GM21526 (cell line): ENCODE measurements around the gene SLC6A12.

Source experiments
- ATAC-seq: cut with Tn5 transposase; IDR thresholded peaks from one replicate; pipeline ENCODE4 v1.9.1; 2021; ENCODE audit warnings: moderate library complexity; ENCODE audit not compliant: unreplicated experiment, low FRiP score

The SLC6A12 gene

DNA sequence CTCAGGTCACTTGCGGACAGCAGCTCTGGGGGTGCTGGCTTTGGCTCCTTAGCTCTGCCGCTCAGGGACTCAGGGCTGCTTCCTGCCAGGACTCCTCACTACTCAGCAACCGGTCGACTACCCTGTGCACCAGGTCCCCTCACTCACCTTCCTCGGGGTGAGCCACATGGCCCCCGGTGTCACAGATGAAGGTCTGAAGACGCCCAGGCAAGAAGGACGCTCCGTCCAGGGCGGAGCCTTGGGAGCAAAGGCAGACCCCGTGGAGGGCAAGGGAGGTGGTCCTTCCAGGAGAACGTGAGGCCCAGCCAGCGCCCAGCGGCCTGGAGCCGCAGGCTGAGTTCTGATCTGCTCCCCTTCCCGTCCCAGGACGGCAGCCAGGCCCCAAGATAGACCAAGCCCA is 32.0 kb downstream of the SLC6A12 start:
- ATAC-seq, result no peak

DNA sequence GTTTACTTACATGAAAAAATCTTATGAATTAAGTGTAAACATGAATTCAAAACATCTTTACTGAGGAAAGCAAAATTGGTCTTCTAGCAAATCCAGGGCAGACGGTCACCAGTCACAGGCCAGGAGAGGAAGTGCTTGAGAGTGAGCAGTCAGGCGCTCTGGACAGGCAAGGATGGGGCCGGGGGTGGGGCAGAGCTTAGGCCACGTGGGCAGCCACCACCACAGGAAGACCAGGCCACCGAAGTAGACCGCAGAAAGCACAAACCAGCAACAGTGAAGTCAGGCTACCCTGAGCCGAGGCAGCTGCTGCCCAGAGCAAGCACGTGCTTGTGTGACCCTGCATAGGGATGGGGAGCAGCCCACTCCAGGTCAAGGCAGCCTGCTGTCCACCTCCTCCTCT is 33.5 kb downstream of the SLC6A12 start:
- ATAC-seq, result no peak

DNA sequence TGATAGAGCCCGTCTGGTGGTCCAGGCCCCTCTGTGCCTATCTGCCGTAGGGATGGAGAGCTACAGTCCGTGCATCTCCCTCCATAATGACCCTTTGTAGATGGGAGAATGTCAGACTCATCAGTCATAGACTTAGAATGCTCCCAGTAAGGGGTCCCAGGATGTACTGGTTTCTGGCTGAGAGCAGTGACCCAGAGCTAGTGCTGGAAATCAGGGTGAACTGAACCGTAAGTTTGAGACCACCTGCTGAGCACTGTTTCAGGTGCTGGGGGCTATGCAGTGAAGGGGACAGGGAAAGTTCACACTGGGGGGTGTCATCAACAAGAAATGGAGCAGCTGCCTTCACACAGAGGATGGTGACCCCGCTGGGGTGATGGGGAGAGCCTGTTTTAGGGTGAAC is 34.1 kb downstream of the SLC6A12 start:
- ATAC-seq, result no peak

DNA sequence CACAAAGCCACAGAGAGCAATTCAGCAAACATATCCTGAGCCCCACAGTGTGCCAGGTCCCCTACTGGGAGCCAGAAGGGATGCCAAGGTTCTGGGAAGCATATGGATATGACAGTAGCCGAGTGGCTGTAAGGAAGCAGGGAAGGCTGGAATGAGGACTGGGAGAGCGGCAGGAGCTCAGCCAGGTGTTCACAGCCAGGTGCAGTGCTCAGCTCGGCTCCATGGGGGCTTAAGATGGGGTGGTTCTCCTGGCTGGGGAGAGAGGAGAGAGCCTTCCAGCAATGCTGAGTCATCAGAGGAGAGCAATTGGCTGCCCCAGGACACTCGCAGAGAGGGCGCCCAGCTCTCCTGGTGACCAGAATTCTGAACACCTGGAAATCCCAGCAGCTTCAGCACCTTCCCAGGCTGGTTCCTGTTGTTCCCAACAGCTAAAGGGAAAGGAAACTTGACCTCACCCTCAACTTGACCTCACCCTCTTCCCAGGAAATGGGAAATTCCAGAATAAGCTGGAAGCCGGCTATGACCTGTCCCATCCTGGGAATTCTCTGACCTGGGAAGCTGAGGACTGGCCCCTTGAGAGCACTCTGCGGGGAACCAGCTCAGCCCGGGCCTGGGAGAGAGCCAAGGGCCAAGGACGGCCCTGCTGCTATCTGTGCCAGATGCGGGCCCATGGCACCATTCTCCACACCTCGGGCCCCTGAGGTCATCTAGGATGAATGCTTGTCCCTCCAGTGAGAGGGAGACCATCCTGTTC is 34.6 kb downstream of the SLC6A12 start:
- ATAC-seq, result no peak

DNA sequence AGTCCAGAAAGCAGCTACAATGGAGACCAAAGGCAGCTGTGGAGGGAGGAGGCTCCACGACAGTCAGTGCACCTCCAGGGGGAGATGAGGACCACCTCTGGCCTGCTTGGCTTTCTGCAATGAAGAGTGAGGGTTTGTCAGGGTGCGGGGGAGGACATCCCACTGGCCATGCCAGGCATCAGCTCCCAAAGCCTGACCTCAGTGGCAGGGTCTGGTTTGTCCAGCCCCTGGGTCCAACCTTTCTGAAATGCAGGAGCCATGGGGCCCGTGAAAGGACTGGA is 35.2 kb downstream of the SLC6A12 start:
- no peak for ATAC-seq

DNA sequence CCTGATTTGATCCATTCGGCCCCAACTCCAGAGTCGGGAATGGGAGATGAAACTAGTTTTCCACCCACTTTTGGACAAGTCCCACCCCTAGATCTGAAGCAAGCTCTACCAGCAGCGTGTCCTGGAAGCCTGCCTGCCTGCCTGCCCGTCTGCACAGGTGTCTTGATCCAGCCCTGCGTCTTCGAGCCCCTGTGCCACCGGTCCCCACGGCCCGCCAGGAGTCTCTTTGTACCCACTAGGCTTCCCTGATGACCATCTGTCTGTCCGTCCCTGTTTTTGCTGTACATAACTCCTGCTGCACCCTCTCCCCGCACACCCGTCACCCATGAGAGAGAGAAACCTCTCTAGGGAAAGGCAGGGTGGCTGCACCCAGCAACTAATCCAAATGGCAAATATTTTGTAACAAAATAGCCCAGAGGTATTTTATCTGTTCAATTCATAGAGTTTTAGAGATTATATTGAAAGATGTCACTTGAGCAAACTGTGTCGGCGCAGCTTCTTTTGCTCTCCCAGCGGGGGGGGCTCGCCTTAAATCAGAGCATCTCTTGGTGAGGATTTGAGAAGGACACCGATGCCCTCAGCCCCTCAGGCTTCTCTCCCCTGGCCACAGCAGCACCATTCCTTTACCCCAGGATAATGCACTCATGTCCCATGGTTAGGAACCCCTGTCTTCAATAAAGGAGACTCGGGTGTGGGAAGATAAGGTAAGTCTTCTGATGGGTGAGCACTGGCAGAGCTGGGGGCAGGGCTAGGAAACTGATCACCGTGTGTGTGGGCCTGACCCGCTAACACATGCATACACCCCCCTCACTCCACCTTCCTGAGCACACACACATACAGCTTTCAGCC is 35.8 kb downstream of the SLC6A12 start:
- ATAC-seq, result no peak

DNA sequence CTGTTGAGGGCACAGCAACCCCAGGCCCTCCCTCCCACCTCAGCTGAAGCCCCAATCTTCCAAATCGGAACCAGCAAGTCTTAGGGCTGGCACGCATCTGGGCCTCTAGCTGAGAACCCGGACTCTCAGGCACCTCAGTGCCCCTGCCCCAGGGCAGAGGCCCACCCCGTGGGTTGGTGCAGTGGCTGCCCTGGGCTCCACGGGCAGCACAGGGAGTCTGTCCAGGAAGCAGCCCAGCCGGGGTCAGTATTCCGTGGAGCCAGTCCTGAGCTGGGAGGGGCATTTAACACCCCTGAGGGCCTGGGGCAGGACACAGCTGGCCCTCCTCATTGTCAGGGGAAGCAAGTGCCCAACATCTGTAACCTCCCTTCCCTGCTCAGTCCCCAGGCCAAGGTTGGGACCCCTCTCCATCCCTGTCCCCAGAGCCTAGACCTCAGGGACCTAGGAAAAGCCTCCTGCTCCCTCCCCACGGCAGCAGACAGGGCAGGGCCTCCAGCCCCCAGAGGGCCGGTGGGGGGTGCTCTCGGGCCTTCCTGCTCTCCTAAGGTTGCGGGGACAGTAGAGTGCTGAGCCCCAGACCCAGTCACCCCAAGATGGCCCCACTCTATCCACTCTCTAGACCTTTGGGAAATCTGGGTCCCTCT is 36.5 kb downstream of the SLC6A12 start:
- no peak for ATAC-seq

DNA sequence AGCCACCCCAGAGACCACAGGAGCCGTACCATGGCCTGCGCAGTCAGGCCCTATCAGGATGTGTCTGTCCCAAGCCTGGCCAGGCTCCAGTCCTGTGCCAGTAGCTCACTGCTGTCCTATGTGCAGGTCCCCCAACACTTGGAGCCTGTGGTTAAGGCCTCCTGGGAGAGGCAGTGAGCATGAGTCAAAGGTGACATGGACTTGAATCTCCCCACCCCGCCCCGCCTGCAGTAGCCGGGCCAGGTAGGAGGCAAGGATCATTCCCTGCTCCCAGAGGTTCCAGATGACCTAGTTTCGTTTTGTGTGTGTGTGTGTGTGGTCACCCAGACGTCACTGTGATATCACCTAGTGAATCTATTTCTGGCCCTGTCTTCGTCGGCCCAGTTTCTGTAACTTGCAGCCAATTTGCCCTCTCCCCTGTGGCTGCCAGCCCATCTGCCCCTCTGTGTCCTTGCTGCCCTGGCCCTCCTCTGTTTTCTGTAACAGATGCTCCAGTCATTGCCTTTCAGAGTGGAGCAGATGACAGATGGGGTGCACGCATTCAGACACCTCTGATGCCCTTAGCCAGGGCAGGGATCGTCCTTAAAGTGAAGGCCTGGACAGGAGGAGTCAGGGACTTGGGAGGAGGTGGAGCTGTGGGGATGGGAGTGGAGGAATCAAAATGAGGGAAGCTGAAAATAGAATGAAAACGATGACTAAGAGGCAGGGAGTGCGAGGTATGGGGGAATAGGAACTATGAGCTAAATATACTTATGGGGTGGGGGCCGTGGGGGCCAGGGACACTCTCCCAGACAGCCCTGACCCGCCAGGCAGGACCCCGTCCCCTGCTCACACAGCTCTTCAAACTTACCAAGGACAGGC is 37.4 kb downstream of the SLC6A12 start:
- no peak for ATAC-seq

DNA sequence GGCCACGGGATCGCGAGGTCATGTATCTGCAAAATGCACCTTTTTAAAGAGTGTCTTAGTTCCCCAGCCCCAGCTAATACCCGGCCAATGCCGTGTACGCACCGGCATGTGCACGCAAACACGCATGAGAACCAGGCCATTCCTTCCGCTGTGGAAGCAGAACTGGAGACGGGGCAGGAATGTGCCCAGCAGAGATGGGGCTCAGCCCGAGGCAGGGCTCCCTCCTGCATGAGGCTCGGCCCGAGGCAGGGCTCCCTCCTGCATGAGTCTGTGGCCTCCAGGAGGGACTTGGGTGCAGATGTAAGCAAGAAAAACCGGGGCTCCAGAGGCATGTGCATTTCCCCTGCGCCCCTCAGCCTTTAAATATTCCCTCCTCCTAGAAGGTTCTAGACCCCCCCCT is 38.2 kb downstream of the SLC6A12 start:
- no peak for ATAC-seq

DNA sequence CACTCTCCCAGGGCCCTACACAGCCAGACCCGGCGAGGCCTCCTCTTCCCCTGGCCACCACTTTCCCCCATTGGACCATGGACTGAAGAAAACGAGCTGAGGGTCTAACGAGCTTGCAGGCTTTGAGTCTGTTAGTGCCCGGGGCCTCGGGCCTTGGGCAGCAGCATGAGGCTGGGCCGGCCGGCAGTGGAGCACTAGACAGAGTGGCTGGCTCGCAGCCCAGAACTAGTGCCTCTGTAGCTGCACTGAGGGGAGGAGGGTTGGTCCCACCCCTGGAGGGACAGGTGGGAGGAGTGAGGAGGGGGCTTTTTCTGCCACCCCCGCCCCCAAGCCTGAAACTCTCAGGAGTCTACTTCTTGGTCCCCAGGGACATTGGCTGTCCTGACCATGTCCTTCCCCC is 38.7 kb downstream of the SLC6A12 start:
- ATAC-seq, result no peak

DNA sequence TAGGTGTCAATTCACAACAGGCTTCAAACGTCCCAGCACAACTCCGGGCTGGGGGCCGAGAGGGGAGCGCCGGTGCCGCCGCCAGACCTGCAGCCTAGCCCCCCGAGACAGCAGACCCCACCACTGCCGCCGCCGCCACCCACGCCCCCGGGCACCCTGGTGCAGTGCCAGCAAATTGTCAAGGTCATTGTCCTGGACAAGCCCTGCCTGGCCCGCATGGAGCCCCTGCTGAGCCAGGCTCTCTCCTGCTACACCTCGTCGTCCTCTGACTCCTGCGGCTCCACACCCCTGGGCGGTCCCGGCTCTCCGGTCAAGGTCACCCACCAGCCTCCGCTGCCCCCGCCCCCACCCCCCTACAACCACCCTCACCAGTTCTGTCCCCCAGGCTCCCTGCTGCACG is 39.4 kb downstream of the SLC6A12 start:
- ATAC-seq, result no peak

DNA sequence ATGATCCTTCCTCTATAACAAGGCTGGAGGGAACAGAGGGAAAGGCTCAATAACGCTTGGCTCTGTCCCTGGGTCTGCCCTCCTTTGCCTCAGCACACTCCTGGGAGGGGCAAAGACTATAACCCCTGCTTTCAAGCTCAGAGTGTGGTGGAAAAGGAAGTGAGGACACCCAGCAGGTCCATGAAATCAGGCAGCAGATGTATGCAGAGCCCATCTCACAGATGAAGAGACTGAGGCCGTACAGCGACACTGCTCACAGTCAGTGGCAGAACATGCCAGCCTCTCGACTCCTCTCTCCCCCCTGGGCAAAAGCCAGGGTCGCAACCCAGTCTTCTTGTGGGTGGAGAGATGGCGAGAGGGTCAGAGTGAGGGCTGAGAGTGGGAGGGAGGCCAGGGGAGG is 39.8 kb downstream of the SLC6A12 start:
- ATAC-seq, result no peak

DNA sequence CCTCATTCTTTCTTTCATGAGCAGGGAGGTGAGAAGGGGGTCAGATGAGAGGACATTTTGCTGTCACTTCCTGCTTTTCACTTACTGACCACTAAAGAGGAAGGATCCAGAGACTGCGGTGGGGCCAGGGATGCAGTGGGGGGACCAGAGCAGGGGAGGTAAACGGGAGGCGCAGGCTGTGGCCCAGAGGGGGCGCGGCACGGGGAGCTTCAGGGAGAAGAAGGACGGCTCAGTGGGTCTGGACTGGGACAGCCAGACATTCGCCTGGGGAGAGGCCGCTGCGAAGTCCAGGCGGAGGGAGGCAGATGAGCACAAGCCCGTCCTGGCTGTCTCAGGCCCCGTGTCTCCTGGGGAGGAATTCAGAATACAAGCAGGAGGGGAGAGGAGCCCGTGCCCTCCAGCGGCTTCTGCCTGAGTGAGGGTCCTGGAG is 41.2 kb downstream of the SLC6A12 start:
- ATAC-seq, result no peak

DNA sequence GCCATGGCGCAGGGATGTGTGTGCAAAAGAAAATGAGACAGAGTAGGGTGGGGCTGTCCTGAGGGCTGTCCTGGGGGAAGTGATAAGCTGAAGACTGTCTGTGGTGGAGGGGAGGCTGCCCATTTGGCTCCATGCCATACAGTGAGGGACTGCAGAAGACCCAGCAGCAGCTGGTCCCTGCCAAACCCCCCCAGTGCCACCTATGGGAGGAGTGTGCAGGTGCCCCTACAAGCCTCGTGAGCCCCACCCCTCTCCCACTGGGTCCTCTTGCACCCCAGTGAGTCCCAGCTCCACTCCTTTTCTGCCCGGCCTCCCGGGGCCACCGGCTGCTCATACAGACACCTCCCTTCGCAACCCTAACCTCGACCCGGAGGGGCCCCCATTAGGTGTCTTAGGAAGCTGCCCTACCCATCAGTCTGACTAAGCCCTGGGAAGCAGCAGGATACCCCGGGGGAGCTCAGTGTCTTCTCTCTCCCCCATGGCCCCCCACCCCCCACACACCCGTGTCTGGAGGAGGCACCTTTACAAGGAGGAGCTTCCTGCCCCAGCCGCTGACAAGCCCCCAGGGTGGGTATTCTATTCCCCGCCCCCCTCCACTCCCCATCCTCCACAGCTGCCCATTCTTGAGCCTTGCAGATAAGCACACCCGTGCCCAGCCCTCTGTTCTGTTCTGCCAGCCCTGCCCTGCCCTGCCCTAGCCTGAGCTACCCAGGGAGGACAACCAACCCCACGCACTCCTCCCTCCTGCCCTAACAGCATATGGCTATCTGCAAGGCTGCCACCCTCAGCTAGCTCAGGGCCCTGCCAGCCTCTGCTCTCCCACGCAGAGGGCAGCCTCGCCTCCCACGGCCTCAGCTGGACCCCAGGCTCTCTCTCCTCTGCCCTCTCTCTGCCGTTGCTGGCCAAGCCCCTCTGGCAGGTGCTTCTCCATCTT is 41.9 kb downstream of the SLC6A12 start:
- no peak for ATAC-seq

DNA sequence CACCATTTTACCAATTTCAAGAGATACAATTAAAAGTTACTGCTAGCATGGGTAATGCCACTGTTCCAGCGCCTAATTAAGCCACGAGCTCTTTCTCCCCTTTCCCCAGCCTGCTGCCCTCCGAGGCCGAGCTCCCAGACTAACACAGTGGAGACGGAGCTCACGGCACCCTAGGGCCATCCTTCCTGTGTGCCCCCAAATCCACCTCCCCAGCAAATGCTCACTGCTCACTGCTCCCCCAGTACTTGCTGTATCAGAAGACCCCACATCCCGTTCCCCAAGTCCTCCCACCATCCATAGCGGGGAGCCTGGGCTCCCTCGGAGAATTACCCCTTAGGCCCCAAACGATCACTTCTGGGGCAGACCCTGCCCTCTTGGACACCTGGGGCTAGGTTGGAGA is 42.7 kb downstream of the SLC6A12 start:
- no peak for ATAC-seq

DNA sequence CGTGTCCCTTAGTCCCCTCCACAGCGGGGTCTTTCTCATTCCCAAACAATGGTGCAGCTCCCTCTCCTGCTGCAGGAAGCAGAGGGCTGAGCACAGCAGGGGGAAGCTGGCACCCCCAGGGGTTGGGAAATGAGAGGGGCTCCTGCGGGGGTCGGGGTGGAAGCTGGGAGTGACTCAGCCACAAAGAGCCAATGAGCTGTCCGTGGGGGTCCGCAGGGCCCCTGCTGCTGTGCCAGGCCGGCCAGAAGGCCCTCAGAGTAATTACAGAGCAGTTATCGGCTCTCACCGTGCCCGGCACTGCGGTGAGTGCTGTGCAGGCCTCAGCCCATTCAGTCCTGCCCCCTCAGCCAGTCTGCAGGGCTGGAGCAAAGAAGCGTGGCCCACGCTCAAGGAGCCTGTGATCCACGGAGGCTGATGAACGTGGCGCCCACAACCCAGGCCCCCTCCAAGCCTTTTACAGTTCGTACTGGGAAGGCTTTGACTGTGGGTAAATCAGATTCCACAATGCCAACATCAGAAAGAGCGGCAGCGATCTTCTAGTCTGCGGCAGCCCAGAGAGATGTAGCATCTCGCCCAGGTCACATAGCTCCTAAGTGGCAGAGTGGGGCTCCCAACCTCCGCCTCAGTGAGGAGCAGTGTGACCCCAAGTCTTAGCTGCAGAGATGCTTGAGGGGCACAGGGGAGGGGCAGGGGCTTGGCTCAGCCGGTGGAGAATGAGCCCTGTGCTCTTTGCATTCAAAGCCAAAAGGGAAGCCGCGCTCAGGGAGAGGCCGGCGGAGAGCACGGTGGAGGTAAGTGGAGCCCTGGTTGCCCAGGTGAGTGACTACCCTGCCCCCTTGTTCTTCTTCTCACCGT is 43.4 kb downstream of the SLC6A12 start:
- ATAC-seq, result no peak

DNA sequence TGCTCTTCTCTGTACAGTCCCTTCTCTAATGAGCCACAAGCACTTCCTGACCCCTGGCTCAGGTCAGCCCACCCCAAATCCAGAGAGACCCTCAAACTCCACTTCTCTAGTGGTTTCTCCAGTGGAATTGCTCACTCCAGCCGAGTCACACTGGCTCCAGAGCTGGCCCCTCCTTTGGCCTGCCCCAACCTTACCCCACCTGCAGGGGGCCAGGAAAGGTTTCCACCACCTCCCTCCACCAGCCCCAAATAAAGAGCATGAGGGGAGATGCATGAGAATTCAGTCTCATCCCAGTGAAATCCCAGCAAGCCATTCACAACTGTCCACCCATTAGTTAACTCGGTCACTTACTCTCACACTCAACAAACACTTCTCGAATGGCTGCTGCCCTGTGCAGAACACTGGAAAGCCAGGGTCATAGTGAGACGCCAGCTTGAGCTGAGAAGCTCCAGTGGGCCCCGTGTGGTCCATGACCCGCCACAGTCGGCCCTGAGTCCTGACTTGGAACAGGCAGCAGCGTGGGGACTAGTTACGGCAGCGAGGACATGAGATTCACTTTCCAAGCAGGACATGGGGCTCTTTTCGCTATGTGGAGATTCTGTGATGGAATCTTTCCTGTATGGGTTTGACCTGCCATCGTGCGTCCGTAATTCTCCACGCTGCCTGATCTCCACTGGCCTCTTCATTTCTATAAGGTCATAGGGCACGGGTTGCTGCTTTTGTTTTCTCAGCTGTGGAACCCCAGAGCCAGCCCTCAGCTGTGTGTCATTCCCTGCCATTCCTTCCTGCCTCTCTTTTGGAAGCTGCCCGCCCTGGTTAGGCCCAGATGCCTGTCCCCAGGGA is 44.2 kb downstream of the SLC6A12 start:
- ATAC-seq, result no peak
